BLaER1 treated with 17β-estradiol and CSF1 and Interleukin-3, amounts not matched to agents 10 nM and 100 nM (cell line): ENCODE results near the gene ILF2.
"Not testable (repeated sequence)": the region's sequence is repeated elsewhere in the genome, so short reads cannot be mapped to it uniquely, and the experiment has no call there.

Experiments used
- H3K27ac ChIP-seq, 11 experiments: shearing (Covaris generic); formaldehyde crosslinking; 2 replicates each; pipeline ENCODE4 v1.8.1; 2022
- H3K27me3 ChIP-seq, 11 experiments: shearing (Covaris generic); formaldehyde crosslinking; 2 replicates each; pipeline ENCODE4 v1.8.1; 2022
- H3K36me3 ChIP-seq, 11 experiments: shearing (Covaris generic); formaldehyde crosslinking; 2 replicates each; pipeline ENCODE4 v1.8.1; 2022
- H3K4me1 ChIP-seq, 10 experiments: shearing (Covaris generic); formaldehyde crosslinking; 2 replicates each; pipeline ENCODE4 v1.8.1; 2022
- H3K4me2 ChIP-seq, 11 experiments: shearing (Covaris generic); formaldehyde crosslinking; 2 replicates each; pipeline ENCODE4 v1.8.1; 2022
- H3K4me3 ChIP-seq, 10 experiments: shearing (Covaris generic); formaldehyde crosslinking; 2 replicates each; pipeline ENCODE4 v1.8.1; 2022
- H3K9ac ChIP-seq, 11 experiments: shearing (Covaris generic); formaldehyde crosslinking; 2 replicates each; pipeline ENCODE4 v1.8.1; 2022
- H3K9me3 ChIP-seq, 11 experiments: shearing (Covaris generic); formaldehyde crosslinking; replicated peaks in 1 of 11; 2 replicates each; pipeline ENCODE4 v1.8.1; 2022
- H4K20me1 ChIP-seq, 11 experiments: shearing (Covaris generic); formaldehyde crosslinking; 2 replicates each; pipeline ENCODE4 v1.8.1; 2022
- Cebpa-rat ChIP-seq, 11 experiments: shearing (Covaris generic); IDR thresholded peaks; 2 replicates each; pipeline ENCODE4 v1.8.1; 2022

The ILF2 gene

DNA sequence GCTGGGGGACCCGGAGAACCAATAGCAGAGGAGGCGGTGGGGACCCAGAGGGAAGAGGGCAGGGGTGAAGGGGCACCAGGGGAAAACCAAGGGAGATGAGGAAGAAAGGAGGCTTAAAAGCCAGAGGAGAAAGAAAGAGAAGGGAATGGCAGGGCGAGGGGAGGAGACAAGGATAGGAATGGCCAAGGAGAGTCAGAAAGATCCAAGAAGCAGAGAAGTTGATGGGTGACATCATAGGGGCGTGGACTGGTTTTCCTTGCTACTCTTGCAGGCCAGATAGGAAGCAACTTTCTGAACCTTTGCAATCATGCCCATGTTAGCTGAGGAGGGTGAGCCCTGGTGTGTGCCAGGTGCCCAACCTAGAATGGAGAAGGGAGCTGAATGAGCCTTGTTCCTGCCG lies 13.1 kb upstream of the ILF2 start:
- peaks cover 27 to 41% (median 32%) of the 10 kb centered on the region in 11 experiments for H3K27me3 ChIP-seq
- H3K27ac ChIP-seq, result no peak overlapping the region
- H3K9me3 ChIP-seq, result no peaks in the 10 kb centered on the region
- H3K4me1 ChIP-seq, result peaks cover 24 to 40% (median 34%) of the 10 kb centered on the region in 10 experiments
- H3K9ac ChIP-seq, result no peak overlapping the region
- H3K36me3 ChIP-seq, result no peaks in the 10 kb centered on the region
- H3K4me3 ChIP-seq, result no peak overlapping the region
- H4K20me1 ChIP-seq, result no peaks in the 10 kb centered on the region; a peak in 1 of 22 replicates
- no peak for TF ChIP-seq Cebpa-rat (IDR thresholded peaks at IDR 0.05)
- peak overlapping the region in 2 of 11 experiments; percentile 21 to 36; a peak in 2 of 22 replicates for H3K4me2 ChIP-seq

GRCh38 chr1:153682730-153683129 lies 11.9 kb upstream of the ILF2 start:
- H3K27ac ChIP-seq, result no peak overlapping the region
- H4K20me1 ChIP-seq, result no peaks in the 10 kb centered on the region; a peak in 1 of 22 replicates
- TF ChIP-seq Cebpa-rat (IDR thresholded peaks at IDR 0.05), result no peak
- no peak overlapping the region for H3K4me3 ChIP-seq
- H3K9me3 ChIP-seq, result no peaks in the 10 kb centered on the region
- no peak overlapping the region for H3K9ac ChIP-seq
- H3K4me2 ChIP-seq, result no peak overlapping the region
- peaks cover 24 to 40% (median 34%) of the 10 kb centered on the region in 10 experiments for H3K4me1 ChIP-seq
- H3K27me3 ChIP-seq, result peaks cover 38 to 52% (median 43%) of the 10 kb centered on the region in 11 experiments
- no peaks in the 10 kb centered on the region for H3K36me3 ChIP-seq

GRCh38 chr1:153680120-153680403 lies 9.3 kb upstream of the ILF2 start:
- peak overlapping the region in 9 of 10 experiments; percentile 57 to 71 (median 63); a peak in 15 of 20 replicates for H3K4me3 ChIP-seq
- TF ChIP-seq Cebpa-rat (IDR thresholded peaks at IDR 0.05), result no peak
- no peak overlapping the region for H3K27ac ChIP-seq
- H3K36me3 ChIP-seq, result no peaks in the 10 kb centered on the region
- H3K27me3 ChIP-seq, result peaks cover 39 to 54% (median 44%) of the 10 kb centered on the region in 11 experiments
- no peaks in the 10 kb centered on the region; a peak in 1 of 22 replicates for H4K20me1 ChIP-seq
- H3K9ac ChIP-seq, result peak overlapping the region in 5 of 11 experiments; percentile 52 to 72 (median 71); a peak in 6 of 22 replicates
- peak overlapping the region; percentile 88 to 99 (median 96); a peak in 20 of 22 replicates for H3K4me2 ChIP-seq
- H3K9me3 ChIP-seq, result no peaks in the 10 kb centered on the region
- peaks cover 21 to 35% (median 30%) of the 10 kb centered on the region in 10 experiments for H3K4me1 ChIP-seq

DNA sequence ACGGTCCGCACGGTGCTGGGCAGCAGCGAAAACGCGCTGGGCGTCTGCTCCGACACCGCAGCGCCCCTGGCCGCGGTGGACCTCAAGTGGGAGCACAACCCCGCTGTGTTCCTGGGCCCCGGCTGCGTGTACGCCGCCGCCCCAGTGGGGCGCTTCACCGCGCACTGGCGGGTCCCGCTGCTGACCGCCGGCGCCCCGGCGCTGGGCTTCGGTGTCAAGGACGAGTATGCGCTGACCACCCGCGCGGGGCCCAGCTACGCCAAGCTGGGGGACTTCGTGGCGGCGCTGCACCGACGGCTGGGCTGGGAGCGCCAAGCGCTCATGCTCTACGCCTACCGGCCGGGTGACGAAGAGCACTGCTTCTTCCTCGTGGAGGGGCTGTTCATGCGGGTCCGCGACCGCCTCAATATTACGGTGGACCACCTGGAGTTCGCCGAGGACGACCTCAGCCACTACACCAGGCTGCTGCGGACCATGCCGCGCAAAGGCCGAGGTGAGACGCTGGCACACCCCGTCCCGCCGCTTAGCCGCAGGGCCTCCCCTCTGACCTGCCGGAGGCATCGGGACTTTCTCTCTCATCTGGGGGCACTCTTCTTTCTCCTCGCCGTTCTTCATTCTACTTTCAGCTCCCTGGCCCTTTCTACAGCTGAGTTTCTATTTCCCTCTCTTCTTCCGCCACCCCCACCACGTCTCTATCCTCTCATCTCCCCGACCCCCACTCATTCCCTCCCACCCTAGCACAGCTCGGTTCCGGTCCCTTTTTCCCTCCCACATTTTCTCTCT lies 8.7 kb upstream of the ILF2 start:
- no peaks in the 10 kb centered on the region for H3K9me3 ChIP-seq

DNA sequence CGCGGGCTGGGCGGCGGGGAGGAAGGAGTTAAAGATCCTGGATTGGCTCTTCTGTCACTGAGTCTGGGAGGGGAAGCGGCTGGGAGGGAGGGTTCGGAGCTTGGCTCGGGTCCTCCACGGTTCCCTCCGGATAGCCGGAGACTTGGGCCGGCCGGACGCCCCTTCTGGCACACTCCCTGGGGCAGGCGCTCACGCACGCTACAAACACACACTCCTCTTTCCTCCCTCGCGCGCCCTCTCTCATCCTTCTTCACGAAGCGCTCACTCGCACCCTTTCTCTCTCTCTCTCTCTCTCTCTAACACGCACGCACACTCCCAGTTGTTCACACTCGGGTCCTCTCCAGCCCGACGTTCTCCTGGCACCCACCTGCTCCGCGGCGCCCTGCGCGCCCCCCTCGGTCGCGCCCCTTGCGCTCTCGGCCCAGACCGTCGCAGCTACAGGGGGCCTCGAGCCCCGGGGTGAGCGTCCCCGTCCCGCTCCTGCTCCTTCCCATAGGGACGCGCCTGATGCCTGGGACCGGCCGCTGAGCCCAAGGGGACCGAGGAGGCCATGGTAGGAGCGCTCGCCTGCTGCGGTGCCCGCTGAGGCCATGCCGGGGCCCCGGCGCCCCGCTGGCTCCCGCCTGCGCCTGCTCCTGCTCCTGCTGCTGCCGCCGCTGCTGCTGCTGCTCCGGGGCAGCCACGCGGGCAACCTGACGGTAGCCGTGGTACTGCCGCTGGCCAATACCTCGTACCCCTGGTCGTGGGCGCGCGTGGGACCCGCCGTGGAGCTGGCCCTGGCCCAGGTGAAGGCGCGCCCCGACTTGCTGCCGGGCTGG lies 7.9 kb upstream of the ILF2 start, which contains the start of gene NPR1:
NPR1 (plus strand) TSS at position 170 of the 818 bp plus-strand sequence; CDS start at position 591, 421 bp downstream.
- Histone ChIP-seq H3K9me3 (no peaks in the 10 kb centered on the region), H3K4me1 (peaks cover 21 to 38% (median 29%) of the 10 kb centered on the region in 10 experiments), H3K27ac (peak within 1 kb of the TSS in 8 of 11 experiments; percentile 31 to 68 (median 52); a peak in 14 of 22 replicates), H3K27me3 (peaks cover 39 to 54% (median 44%) of the 10 kb centered on the region in 11 experiments), H3K36me3 (no peaks in the 10 kb centered on the region), H4K20me1 (no peaks in the 10 kb centered on the region; a peak in 1 of 22 replicates), H3K4me2 (peak within 1 kb of the TSS; percentile 88 to 99 (median 96)), H3K9ac (peak within 1 kb of the TSS; percentile 20 to 73 (median 66); a peak in 21 of 22 replicates), H3K4me3 (peak within 1 kb of the TSS; percentile 49 to 71 (median 62))
- no peak for TF ChIP-seq Cebpa-rat (IDR thresholded peaks at IDR 0.05)

More for the DNA sequence above, 8.7 kb upstream of the ILF2 start:
- H3K36me3 ChIP-seq, result no peaks in the 10 kb centered on the region
- H4K20me1 ChIP-seq, result no peaks in the 10 kb centered on the region; a peak in 1 of 22 replicates
- H3K4me2 ChIP-seq, result peak overlapping the region; percentile 88 to 99 (median 96)
- H3K27me3 ChIP-seq, result peaks cover 39 to 54% (median 44%) of the 10 kb centered on the region in 11 experiments
- TF ChIP-seq Cebpa-rat (IDR thresholded peaks at IDR 0.05), result no peak
- peak overlapping the region; percentile 49 to 71 (median 62) for H3K4me3 ChIP-seq
- H3K9ac ChIP-seq, result peak overlapping the region; percentile 20 to 73 (median 66); a peak in 21 of 22 replicates
- peak overlapping the region in 8 of 11 experiments; percentile 31 to 68 (median 52); a peak in 14 of 22 replicates for H3K27ac ChIP-seq
- H3K4me1 ChIP-seq, result peaks cover 21 to 35% (median 30%) of the 10 kb centered on the region in 10 experiments

DNA sequence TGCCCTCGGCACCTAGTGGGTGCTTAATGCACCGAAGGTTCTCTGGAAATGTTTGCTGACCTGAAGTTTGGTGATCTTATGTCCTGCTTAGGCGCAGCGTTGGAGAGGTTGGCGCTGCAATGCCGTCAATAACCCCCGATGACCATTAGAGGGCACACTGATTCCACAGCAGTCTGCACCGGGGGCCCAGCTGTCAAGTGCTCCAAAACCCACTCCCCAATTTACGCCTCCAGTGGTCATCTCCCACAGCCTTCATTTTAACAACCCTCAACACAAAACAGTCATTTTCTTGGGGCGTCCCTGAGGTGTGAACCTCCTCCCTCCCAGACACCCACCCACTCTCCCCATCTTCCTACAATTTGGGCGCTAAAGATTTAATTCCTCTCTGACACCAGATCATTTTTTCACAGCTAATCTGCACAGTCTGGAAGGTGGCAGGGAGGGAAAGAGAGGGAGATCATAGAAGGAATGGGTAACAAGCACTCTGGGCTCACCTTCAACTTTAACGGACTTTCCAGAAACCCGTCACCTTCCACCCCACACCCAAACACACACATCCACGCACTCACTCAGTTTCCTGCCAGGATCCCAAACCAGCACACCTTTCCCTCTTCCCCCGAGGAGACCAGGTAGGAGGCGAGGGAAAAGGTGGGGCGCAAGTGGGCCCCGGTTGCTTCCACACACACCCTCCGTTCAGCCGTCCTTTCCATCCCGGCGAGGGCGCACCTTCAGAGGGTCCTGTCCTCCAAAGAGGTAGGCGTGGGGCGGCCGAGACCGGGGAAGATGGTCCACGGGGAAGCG lies 7.1 kb upstream of the ILF2 start:
- Histone ChIP-seq H4K20me1 (no peaks in the 10 kb centered on the region; a peak in 1 of 22 replicates), H3K9me3 (no peaks in the 10 kb centered on the region), H3K4me2 (peak overlapping the region; percentile 88 to 99 (median 96)), H3K4me1 (peaks cover 19 to 38% (median 28%) of the 10 kb centered on the region in 10 experiments), H3K36me3 (no peaks in the 10 kb centered on the region), H3K4me3 (peak overlapping the region; percentile 49 to 71 (median 62)), H3K27ac (peak overlapping the region in 2 of 11 experiments; percentile 48 to 54; a peak in 4 of 22 replicates), H3K9ac (peak overlapping the region; percentile 20 to 73 (median 66); a peak in 19 of 22 replicates), H3K27me3 (peaks cover 39 to 53% (median 44%) of the 10 kb centered on the region in 11 experiments)
- no peak for TF ChIP-seq Cebpa-rat (IDR thresholded peaks at IDR 0.05)

- H3K4me1 ChIP-seq, result peaks cover 25 to 37% (median 31%) of the 10 kb centered on the region in 10 experiments
- no peak overlapping the region for H3K27ac ChIP-seq
- peaks cover 8 to 11% (median 10%) of the 10 kb centered on the region in 11 experiments for H3K27me3 ChIP-seq
- peaks cover 12 to 17% (median 17%) of the 10 kb centered on the region in 11 experiments for H3K36me3 ChIP-seq
- H4K20me1 ChIP-seq, result peaks cover 0 to 21% (median 11%) of the 10 kb centered on the region in 11 experiments; a peak in 13 of 22 replicates
- H3K9me3 ChIP-seq, result no peaks in the 10 kb centered on the region
- no peak overlapping the region for H3K4me3 ChIP-seq
- TF ChIP-seq Cebpa-rat (IDR thresholded peaks at IDR 0.05), result no peak
- H3K4me2 ChIP-seq, result no peak overlapping the region
- H3K9ac ChIP-seq, result no peak overlapping the region
Measured at GRCh38 chr1:153673511-153673910, 2.7 kb upstream of the ILF2 start.

DNA sequence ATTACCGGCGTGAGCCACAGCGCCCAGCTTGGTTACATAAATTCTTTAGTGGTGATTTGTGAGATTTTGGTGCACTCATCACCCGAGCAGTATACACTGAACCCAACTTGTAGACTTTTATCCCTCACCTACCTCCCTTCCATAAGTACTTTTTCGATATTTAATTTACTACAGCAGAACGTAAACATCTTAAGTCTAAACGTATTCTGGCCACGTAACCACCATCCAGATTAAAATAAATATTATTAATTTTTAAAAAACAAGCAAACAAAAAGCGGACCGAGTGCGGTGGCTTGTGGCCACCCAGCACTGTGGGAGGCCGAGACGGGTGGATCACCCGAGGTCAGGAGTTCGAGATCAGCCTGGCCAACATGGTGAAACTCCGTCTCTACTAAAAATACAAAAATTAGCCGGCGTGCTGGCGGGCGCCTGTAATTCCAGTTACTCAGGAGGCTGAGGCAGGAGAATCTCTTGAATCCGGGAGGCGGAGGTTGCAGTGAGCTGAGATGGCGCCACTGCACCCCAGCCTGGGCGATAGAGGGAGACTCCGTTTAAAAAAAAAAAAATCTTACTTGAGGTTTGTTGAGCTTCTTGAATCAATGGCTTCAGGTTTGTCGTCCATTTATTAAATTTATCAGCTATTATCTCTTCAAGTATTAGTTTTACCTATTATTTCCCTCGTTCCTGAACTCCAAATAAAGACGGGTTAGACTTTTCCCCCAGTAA lies 998 bp upstream of the ILF2 start:
- peaks cover 0 to 38% (median 26%) of the 10 kb centered on the region in 11 experiments; a peak in 16 of 22 replicates for H4K20me1 ChIP-seq
- H3K4me3 ChIP-seq, result peak overlapping the region; percentile 59 to 94 (median 68)
- H3K36me3 ChIP-seq, result peaks cover 29 to 35% (median 34%) of the 10 kb centered on the region in 11 experiments
- not testable (repeated sequence) for H3K27me3 ChIP-seq, H3K9me3 ChIP-seq
- H3K4me2 ChIP-seq, result peak overlapping the region; percentile 67 to 89 (median 85)
- peak overlapping the region; percentile 43 to 92 (median 65); a peak in 21 of 22 replicates for H3K27ac ChIP-seq
- H3K9ac ChIP-seq, result peak overlapping the region; percentile 67 to 81 (median 75)
- peaks cover 21 to 34% (median 28%) of the 10 kb centered on the region in 10 experiments for H3K4me1 ChIP-seq
